NCI-H510A treated with DMSO at 0.1 percent for 48 hours (cell line): Measurements from ENCODE around the gene BANF2.

ENCODE experiments used
- DNase-seq: peaks from one replicate; lab custom pipeline; 2025; lab: John Stamatoyannopoulos, UW

BANF2 gene

DNA sequence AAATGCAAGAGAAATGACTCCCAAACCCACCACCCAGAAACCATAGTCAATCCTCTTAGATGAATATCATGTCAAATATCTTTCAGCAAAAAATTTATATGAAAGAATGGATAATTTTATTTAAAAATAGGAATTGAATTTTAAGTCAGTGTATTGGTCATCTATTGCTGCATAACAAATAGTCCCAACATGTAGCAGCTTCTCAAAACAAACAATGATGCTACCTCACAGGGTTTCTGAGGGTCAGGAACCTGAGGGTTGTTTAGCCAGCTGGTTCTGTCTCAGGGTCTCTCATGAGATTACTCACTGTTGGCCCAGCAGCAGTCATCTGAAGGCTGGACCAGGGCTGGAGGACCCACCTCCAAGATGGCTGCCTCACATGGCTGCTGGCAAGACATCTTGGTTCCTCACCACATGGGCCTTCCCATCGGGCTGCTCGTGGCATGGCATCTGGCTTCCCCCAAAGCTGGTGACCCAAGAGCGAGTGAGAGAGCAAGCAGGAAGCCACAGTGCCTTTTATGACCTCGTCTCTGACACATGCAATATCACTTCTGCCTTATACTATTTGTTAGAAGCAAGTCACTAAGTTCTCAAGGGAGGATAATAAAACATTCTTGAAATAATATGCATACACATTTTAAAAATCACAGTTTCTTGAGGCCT lies 36.3 kb downstream of the BANF2 start:
- DNase-seq, result no peak

DNA sequence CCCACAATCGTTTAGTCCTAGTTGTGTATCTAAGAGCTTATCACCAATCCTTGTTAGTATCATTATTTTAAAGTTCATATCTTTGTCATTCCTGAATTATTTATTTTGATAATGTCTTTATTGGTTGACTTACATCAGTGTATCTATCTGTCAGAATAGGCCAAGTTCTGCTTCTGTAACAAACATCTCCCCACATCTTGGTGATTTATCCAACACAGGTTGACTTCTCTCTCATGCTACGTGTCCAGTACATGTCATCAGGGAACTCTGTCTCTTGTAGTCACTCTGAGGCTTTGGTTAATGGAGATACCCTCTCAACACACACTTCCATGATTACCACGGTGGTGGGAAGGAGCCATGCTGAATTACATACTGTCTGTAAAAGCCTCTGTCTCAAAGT lies 38.4 kb downstream of the BANF2 start:
- no peak for DNase-seq

DNA sequence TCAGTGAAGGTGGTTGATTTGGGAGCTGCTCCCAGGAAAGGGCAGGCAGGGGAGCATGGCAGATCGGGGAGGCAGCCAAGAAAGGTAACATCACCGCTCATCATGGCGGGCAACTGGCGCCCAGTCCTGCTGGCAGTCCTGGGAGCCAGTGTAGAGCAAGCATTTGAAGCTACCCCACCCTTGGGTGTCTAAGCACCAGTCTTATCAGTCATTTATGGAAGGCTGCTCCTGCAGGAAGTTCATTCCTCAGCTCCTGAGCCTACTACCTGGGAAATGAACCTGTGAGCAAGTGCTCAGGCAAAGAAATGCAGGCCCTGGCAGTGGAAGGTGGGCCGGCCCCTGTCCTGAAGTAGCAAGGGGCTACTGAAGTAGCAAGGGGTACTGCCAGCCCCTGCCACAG lies 41.5 kb downstream of the BANF2 start:
- no peak for DNase-seq

DNA sequence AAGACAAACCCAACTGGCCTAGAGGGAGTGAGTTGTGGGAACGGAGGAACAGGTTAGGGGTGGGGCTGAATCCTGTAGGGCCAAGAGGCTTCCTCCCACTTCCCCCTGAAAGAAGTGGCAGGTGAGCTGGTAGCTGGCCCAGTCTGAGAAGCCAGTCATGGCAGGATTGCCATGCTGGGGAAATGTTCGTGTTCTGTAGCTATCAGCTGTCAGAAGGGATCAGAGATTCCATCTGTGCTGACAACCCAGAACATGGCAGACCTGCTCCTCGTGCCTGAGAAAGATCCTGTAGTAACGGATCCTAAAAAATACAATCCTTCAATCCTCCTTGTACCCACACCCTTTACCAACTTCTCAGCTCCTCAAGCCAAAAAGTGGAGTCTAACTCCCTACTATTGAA lies 43.0 kb downstream of the BANF2 start:
- DNase-seq, result no peak

DNA sequence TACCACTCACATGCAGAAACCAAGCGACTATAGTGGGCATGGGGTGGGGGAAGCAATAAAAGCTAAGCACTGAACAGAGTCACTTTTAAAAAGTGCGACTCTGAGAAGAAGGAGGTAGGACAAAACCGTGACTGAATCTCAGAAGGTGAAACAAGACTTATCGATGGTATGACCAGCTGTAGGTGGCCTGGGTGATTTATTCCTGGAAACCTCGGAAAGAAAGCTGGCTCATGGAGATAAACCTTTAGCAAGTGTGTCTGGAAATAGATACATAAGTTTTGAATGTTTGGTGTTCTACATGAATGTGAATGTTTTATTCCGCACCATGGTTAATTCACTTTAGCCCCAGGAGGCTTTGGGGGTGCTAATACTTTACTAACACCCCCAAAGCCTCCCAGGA lies 43.9 kb downstream of the BANF2 start:
- DNase-seq, result no peak

DNA sequence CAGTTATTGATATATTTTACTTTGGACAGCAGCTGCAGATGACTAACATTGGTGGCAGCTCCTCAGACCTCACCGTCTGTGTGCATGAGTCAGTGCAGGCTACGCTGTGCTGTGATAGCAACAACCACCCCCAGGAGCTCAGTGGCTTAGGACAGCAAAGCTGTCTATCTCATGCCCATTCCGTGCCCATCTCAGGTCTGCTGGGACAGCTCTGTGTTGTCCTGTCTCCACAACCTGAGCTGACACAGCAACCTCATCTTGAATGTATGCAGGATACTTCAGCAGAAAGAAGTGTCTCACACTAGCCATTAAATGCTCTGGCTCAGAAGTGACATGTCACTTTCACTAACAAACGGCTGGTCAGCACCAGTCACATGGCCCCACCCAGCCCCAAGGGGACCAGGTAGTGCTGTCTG lies 47.7 kb downstream of the BANF2 start:
- DNase-seq, result no peak

DNA sequence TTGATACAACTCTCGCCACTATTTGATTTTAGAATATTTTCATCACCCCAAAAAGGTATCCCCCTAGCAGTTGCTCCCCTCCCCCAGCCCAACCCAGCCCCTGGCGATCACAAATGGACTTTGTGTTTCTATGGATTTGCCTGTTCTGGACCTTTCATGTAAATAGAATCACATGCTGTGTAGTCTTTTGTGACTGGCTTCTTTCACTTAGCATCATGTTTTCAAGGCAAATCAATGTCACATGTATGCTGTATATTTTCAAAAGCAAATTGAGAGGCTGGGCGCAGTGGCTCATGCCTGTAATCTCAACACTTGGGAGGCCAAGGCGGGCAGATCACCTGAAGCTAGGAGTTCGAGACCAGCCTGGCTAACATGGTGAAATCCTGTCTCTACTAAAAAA lies 48.5 kb downstream of the BANF2 start:
- DNase-seq, result no peak

DNA sequence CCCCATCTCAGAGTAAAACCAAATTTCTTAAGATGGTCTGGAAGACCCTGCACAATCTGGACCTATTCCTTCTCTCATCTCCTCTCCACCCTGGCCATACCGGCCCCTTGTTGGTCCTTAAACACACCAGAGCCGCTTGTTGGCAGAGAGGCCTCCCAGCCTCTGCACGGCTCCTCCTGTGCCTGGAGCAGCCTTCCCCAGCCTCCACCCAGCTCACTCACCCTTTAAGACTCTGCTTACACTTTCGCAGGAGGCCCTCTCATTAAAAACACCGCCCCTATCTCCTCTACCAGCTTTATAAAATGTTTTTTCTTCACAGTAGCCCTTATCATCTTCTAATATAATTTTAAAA lies 49.8 kb downstream of the BANF2 start:
- no peak for DNase-seq

DNA sequence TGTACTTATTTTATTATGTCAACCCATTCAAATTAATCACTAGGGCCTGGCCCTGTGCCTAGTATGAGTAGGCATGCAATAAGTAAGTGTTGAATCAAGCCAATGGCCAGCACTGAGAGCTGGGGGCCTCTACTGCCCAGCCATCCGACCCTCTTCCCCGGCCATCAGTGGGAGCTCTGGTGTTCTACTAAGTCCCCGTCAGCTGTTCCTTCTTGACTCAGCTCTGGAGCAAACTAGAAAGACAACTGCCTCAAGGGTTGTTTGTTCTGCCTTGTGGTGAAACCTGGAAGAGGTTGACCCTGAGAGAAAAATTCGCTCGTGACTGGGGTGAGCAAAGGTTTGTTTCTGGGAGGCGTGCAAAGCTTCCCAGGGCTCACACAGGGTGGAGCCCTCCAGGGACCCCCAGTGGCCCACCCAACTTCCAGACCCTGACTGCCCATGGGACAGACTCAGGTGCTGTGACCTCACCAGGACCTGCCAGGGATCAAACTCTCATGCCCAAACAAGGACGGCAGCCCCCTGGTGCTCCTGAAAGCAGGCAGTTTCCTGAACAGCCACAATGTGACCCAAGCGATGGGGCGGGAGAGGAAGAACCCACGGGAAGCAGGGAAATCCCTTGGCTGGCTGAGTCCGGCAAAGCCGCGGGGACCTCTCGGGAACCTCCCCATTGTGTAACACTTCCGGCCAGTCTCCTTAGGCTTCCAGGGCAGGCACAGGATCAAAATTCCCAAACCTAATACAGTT lies 50.4 kb downstream of the BANF2 start:
- DNase-seq, result no peak

DNA sequence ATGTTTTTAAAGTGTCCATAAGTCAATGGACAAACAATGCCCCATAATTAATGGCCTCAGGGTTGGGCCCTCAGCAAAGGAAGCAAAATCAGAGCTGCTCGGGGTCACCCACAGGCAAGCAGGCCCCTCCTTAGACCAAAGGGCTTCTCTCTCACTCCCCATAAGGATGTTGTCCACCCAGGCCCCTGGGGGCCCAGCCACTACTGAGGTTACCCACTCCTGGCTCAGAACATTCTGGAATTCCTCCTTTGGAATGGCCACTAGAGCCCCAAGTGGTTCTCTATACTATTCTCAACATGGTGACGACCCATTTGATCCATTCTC lies 50.9 kb downstream of the BANF2 start:
- DNase-seq, result no peak

DNA sequence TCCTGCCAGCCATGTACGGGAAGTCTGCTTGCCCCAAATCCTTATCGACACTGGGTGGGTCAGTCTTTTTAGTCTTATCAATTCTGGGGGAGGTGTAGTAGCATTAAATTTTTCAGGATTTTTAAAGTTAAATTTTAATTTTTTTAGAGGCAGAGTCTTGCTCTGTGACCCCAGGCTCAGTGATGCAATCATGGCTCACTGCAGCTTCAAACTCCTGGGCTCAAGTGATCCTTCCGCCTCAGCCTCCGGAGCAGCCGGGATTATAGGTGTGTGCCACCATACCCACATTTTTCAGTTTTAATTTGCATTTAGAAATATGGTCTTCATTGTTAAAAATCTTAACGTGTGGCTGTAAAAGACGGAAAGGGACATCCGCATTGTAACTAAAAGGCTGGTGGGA lies 51.9 kb downstream of the BANF2 start:
- DNase-seq, result no peak

DNA sequence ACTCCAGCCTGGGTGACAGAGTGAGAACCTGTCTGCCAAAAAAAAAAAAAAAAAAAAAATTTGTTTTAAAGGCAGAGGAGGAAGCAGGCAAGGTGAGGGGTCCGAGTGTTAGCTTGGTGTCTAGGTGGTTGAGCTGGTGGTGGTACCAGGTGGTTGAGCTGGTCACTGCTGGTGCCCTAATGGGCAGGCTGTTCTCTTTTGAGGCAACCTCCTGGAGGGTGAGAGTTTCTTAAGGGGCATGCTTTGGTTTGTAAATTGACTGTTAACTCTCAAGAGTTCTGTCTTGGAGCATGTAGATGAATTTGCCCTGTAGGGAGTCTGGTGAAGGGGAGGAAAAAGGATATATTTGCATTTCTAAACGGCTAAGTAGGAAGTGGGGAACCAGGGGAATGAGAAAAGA lies 52.7 kb downstream of the BANF2 start:
- DNase-seq, result no peak

DNA sequence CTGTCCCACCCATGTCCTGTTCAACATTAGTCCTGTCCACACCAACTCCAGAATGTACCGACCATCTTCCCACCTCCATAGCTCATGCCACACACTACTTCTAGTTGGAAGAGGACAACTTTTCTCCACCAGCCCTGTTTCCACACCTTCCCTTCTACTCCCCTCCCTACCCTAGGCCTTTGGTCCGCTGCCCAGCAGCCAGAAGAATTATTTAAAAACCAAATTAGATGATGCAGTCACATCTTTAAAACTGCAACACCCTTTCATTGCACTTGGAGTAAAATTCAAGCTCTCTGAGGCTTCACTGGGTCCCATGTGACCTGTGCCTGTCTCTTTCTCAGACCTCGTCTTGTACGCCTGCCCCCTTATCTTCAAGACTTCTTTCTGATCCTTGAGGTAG lies 53.8 kb downstream of the BANF2 start:
- DNase-seq, result no peak

DNA sequence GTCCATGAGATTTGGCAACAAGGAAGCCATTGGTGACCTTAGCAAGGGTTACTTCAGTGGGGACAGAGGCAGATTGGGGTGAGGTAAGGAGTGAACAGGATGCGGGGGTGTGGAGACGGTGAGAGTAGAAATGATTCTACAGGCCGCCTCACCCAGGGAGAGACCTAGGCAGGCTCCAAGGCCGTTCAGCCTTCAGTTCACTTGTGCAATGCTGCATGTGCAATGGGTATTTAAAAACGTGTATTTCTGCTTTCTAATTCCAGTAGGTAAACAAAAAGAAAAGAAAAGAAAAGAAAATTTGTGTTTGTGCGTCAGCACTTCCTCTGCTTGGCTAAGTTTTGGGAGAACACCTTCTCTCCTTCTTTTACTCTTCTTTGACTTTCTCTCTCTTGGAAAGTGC lies 56.8 kb downstream of the BANF2 start:
- no peak for DNase-seq

DNA sequence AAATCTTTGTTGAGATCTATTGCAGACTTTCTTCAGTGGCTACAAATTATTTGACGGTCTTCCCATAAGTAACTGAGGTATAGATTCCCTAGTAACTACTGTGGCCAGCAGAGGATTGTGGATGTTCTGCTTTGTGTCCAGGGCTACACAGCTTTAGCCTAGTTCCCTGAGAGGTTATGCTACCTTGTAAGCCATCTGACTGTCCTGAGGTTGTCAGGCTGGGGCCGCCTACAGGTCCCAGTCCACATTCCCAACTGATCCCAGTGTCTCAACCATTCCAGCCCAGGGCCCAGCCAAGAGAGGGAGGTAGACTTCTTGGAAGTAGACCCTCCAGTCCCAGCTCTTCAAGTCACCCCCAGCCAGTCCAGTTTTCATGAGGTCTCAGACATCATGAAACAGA lies 57.7 kb downstream of the BANF2 start:
- DNase-seq, result no peak

DNA sequence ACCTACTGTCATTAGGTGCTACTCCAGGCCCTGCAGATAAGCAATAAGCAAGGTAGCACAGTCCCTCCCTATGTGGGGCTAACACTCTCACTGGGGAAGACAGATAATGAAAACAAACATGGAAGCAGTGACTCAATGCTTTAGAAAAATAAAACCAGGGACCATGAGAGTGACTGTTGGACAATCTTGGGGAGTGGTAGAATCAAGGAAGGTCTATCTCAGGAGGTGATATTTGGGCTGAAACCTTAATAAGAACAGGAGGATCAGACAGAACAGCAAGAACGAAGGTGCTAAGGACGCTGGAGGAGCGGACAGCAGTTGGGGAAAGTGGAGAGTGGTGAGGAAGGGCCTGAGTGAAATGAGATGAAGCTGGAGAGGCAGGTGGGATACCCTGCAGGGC lies 58.2 kb downstream of the BANF2 start:
- no peak for DNase-seq

DNA sequence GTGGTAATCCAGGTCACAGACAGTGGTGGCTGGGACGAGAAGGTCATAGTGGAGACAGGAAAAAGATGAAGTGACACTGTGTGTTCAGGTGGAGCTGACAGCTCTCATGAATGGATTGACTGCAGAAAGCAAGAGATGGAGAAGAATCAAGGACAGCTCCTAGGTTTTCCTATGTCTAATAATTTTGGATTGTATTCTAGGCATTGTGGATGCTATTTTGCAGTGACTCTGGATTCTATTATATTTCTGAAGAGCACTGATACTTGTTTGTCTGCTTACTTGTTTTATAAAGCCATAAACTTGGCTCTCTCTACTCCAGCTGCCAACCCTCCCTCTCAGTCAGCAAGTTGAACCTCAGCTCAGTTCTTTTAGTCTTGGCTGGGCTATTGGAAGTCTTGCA lies 58.7 kb downstream of the BANF2 start:
- no peak for DNase-seq

DNA sequence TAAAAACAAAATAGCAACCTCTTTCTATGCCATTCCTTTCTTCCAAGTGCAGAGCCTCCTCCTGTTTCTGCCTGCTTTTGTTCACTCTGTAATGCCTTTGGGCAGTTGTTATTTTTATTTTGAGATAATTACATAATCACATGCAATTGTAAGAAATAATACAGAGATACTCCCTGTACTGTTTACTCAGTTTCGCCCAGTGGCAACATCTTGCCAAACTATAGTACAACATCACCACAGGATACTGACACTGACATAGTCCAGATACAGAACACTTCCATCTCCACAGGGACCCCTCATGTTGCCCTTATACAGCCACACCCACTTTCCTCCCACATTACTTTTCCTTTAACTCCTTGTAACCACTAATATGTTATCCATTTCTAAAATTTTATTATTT lies 59.7 kb downstream of the BANF2 start:
- no peak for DNase-seq

DNA sequence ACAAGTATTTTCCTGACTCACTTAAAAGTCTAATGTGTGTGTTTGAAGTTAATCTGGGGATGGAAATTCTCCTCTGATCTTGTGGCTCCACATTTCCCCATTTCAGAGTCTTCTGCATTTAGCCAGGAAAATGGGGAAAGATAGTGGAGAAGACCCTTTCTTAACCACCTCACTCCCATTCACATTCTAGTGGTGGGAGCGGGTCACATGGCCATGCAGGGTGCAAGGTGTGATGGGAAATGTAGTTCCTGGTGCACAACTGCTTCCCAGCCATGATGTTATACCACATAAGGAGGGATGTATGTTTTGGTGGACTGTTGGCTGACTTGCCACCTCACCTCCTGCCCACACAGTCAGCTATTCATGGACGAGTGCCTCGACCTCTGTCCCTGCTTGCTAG lies 61.8 kb downstream of the BANF2 start:
- DNase-seq, result no peak

DNA sequence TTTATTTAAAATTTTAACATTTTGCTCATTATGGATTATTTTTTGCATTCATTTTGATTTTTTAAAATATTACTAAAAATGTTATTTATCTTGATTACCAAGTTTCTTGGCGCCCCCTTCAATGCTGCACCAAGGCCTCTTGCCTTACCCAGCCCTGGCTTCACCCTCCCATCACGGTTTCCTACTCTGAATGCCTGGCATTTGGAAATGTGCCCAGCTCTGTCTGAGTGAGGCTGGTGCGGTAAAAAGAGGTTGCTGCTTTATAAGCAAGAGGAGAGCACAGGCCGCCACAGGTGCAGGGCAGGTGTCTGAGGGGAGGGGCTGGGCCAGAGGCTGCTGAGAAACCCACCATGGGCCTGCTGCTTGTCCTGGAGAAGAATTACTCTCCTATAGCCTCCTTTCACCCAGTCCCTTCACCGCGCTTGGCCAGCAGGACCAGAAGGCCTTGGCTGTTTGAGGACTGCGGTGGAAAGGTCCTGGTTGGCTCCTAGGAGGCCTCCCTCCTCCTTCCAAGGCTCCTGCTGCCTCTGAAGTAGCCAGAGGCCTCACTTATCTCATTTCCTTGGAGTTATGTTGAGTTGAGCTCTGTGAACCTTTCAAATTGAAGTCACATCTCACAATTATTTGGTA lies 62.6 kb downstream of the BANF2 start:
- DNase-seq, result peak; percentile 55

DNA sequence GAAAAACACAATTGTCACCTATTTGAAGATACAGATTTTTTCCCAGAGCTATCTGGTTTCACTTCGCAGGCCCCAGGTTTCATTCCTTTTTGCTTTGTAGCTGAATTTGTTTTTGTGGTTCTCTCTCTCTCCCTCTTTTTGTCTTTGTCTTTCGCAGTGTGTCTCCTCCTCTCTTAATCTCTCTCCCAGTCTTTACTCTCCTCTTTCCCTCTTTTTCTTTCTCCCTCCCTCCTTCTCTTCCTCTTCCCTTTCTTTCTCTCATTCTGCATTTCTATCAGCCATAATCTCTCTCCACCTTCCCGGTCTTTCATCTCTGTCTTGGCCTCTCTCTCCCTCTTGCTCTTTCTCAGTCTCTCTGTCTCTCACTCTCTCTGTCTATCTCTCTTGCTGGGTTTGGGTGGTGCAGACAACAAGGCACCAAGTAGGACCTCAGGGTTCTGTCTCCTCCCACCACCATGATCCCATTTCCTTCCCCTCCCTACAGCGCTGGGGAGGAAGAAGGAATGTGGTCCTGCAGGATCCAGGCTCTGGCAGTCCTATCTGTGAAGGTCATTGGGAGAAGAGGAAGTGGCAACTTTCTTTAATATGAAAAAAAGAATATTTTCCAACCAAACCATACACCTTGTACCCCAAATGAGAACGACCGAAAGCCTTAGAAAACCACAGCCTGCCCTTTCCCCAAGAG lies 63.2 kb downstream of the BANF2 start:
- no peak for DNase-seq

DNA sequence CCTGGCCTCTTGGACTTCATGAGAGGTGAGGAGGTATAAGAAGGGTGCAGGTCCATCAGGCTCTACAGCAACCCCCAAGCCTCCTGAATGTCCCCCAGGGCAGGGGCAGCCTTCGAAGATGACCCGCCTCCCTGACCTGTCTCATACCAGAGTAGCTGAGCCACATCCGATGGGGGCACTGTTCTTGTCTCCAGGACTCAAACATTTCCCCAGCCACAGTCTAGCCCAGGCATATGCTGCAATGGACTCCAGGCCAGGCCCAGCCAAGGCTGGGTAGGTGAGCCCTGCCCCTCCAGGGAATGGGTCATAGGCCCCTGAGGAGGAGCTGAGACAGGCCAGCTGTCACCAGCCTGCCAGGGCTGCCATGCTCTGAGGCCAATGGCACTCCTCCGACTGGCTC lies 65.3 kb downstream of the BANF2 start:
- no peak for DNase-seq

DNA sequence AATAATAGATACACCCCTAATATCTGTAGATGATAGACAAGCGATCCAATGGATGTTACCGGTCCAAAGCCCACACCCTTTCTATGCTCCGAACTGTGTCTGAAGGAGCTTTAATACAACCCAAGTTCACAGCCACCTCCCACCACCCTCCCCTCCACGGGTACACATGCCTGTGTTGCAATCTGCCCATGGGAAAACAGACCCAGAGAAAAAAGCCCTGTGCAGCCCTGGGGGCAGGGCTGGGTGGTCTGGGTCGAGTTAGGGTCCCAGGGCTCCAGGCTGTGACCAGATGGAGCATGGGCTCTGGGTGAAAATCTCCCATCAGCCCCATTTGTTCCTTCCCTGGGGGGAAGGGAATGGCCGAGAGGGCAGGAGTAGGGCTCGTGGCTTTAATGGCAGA lies 65.8 kb downstream of the BANF2 start:
- no peak for DNase-seq
